Measurements from ENCODE around the gene SUV39H1.
"Not testable (repeated sequence)": the region's sequence is repeated elsewhere in the genome, so short reads cannot be mapped to it uniquely, and the experiment has no call there.

- TF ChIP-seq CTCF (IDR thresholded peaks at IDR 0.05; ENCODE audit: low read depth, low read length); POLR2A (IDR thresholded peaks at IDR 0.05; ENCODE audit: extremely low read depth, insufficient read length): not testable (repeated sequence)
These were observed 28.3 kb upstream of the SUV39H1 start for GRCh38 chrX:48668187-48668586.
